ENCODE data around the gene DYNLRB1. TPM values are rescaled to one million over a fixed set of nuclear protein-coding genes. Genes with fewer than 3 reads are reported as not detected.
A peak's percentile ranks its signal among the peaks of the same experiment; 100 is the strongest.

DYNLRB1 gene
- total and polyA plus RNA-seq, 2 of the 13 experiments (the other 11 are each of a cell fraction or from before 2014, with no cell fraction given): 140 to 244 TPM

DNA sequence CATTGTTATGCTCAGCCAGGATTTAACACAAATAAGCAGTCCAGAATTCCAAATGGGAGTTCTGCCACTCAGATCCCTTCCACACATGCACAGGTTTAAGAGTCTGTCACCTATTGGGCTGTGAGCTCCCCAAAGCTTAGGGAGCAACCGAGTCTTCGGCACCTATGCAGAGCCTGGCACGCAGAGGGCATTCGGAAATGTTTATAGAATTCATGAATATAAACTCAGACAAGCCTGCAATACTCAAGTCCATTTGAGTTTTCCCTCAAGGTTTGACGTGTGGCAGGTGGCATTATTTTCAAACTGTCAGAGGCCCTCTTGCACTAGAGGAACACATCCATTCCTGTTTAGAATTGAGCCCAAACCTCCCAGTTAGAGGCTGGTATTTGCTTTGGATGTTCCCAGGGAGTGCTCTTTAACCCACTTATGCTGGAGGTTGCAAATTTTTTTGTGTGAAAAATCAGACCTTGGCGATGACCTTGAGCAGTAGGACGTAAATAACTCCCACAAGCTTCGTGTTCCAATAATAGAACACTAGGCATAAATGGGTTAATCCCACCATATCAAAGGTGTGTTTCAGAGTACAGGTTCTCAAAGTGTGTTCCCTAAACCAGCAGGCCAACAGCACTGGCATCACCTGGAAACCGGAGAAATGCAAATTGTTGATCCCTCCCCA, 70.4 kb downstream of the DYNLRB1 start (continued):
- no peak for TF ChIP-seq ZSCAN9 (CRISPR knock-in tag; IDR thresholded peaks at IDR 0.05; ENCODE audit: borderline replicate concordance)
- no peak for TF ChIP-seq AKAP8 (CRISPR knock-in tag; IDR thresholded peaks at IDR 0.05)
- TF ChIP-seq, protein P1, sequence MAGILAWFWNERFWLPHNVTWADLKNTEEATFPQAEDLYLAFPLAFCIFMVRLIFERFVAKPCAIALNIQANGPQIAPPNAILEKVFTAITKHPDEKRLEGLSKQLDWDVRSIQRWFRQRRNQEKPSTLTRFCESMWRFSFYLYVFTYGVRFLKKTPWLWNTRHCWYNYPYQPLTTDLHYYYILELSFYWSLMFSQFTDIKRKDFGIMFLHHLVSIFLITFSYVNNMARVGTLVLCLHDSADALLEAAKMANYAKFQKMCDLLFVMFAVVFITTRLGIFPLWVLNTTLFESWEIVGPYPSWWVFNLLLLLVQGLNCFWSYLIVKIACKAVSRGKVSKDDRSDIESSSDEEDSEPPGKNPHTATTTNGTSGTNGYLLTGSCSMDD (CRISPR knock-in tag; IDR thresholded peaks at IDR 0.05): no peak
- TF ChIP-seq TCF7L2 (IDR thresholded peaks at IDR 0.05; ENCODE audit: low read depth, low read length): no peak
- no peak for TF ChIP-seq ZNF234 (CRISPR knock-in tag; conservative IDR thresholded peaks at IDR 0.05)
- TF ChIP-seq, protein P2, sequence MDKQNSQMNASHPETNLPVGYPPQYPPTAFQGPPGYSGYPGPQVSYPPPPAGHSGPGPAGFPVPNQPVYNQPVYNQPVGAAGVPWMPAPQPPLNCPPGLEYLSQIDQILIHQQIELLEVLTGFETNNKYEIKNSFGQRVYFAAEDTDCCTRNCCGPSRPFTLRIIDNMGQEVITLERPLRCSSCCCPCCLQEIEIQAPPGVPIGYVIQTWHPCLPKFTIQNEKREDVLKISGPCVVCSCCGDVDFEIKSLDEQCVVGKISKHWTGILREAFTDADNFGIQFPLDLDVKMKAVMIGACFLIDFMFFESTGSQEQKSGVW (CRISPR knock-in tag; IDR thresholded peaks at IDR 0.05; ENCODE audit: borderline replicate concordance): no peak
- no peak for TF ChIP-seq SRSF9 (IDR thresholded peaks at IDR 0.05; ENCODE audit: borderline replicate concordance, insufficient read depth, low read depth, low read length, poor library complexity, severe bottlenecking)
- TF ChIP-seq, protein P3, sequence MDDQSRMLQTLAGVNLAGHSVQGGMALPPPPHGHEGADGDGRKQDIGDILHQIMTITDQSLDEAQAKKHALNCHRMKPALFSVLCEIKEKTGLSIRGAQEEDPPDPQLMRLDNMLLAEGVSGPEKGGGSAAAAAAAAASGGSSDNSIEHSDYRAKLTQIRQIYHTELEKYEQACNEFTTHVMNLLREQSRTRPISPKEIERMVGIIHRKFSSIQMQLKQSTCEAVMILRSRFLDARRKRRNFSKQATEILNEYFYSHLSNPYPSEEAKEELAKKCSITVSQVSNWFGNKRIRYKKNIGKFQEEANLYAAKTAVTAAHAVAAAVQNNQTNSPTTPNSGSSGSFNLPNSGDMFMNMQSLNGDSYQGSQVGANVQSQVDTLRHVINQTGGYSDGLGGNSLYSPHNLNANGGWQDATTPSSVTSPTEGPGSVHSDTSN (CRISPR knock-in tag; IDR thresholded peaks at IDR 0.05; ENCODE audit: borderline replicate concordance): no peak
- TF ChIP-seq RFX3 (CRISPR knock-in tag; IDR thresholded peaks at IDR 0.05): no peak
- TF ChIP-seq SIX1 (CRISPR knock-in tag; IDR thresholded peaks at IDR 0.05; ENCODE audit: borderline replicate concordance): no peak
- TF ChIP-seq, protein P4, sequence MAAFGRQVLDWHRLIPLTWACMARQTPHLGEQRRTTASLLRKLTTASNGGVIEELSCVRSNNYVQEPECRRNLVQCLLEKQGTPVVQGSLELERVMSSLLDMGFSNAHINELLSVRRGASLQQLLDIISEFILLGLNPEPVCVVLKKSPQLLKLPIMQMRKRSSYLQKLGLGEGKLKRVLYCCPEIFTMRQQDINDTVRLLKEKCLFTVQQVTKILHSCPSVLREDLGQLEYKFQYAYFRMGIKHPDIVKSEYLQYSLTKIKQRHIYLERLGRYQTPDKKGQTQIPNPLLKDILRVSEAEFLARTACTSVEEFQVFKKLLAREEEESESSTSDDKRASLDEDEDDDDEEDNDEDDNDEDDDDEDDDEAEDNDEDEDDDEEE (CRISPR knock-in tag; IDR thresholded peaks at IDR 0.05): no peak
- TF ChIP-seq ZNF652 (CRISPR knock-in tag; IDR thresholded peaks at IDR 0.05; ENCODE audit: borderline replicate concordance, low read depth): peak; percentile 89
- no peak for TF ChIP-seq KDM1A (CRISPR knock-in tag; IDR thresholded peaks at IDR 0.05)
- TF ChIP-seq ZNF3 (CRISPR knock-in tag; IDR thresholded peaks at IDR 0.05): no peak
- TF ChIP-seq, protein P5, sequence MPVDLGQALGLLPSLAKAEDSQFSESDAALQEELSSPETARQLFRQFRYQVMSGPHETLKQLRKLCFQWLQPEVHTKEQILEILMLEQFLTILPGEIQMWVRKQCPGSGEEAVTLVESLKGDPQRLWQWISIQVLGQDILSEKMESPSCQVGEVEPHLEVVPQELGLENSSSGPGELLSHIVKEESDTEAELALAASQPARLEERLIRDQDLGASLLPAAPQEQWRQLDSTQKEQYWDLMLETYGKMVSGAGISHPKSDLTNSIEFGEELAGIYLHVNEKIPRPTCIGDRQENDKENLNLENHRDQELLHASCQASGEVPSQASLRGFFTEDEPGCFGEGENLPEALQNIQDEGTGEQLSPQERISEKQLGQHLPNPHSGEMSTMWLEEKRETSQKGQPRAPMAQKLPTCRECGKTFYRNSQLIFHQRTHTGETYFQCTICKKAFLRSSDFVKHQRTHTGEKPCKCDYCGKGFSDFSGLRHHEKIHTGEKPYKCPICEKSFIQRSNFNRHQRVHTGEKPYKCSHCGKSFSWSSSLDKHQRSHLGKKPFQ (CRISPR knock-in tag; IDR thresholded peaks at IDR 0.05; ENCODE audit: insufficient replicate concordance): no peak
- no peak for TF ChIP-seq ATF7 (IDR thresholded peaks at IDR 0.05)
- TF ChIP-seq ATF7 (CRISPR knock-in tag; IDR thresholded peaks at IDR 0.05): no peak
- no peak for TF ChIP-seq ZNF274 (CRISPR knock-in tag; IDR thresholded peaks at IDR 0.05)
- TF ChIP-seq ZNF543 (CRISPR knock-in tag; IDR thresholded peaks at IDR 0.05): no peak
- TF ChIP-seq ZNF570 (CRISPR knock-in tag; IDR thresholded peaks at IDR 0.05; ENCODE audit: borderline replicate concordance): no peak
- no peak for TF ChIP-seq CBX2 (IDR thresholded peaks at IDR 0.05; ENCODE audit: low read depth, low read length)
- TF ChIP-seq CBX2 (CRISPR knock-in tag; IDR thresholded peaks at IDR 0.05; ENCODE audit: low read depth): no peak
- no peak for TF ChIP-seq ATF7-NPFF (CRISPR knock-in tag; IDR thresholded peaks at IDR 0.05; ENCODE audit: low read depth)
- no peak for TF ChIP-seq RARG (CRISPR knock-in tag; IDR thresholded peaks at IDR 0.05; ENCODE audit: low read depth)
- TF ChIP-seq SMAD3 (CRISPR knock-in tag; IDR thresholded peaks at IDR 0.05): no peak
- peak; percentile 60; the same call in 1 of the 2 replicates for TF ChIP-seq MED1 (CRISPR knock-in tag; IDR thresholded peaks at IDR 0.05)

Data from HepG2 (cell line).